ENCODE measurements around the gene RGS5. TPM values are rescaled to one million over a fixed set of nuclear protein-coding genes. Genes with fewer than 3 reads are reported as not detected.

RGS5 gene
- total and polyA plus RNA-seq, 12 donors, result 83.9 to 393 (median 176) TPM

DNA sequence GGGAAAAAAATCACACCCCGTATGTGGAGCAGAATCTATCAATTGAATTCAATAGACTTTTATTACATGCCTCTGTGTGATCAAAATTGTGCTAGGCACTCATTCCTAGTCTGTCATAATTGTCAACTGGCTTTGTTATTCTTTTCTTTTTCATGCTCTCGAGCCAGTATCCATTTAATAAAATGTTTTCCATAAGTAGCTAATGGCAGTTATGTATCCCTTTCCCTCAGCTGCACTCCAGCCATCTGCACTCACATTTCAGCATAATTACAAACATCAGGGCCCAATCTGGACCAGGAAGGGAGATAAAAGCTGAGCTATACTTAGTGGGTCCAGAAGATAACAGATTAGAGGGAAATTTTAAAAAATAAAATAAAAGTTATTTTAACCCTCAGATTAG lies 15.9 kb downstream of the RGS5 start:
- TF ChIP-seq, protein P1, sequence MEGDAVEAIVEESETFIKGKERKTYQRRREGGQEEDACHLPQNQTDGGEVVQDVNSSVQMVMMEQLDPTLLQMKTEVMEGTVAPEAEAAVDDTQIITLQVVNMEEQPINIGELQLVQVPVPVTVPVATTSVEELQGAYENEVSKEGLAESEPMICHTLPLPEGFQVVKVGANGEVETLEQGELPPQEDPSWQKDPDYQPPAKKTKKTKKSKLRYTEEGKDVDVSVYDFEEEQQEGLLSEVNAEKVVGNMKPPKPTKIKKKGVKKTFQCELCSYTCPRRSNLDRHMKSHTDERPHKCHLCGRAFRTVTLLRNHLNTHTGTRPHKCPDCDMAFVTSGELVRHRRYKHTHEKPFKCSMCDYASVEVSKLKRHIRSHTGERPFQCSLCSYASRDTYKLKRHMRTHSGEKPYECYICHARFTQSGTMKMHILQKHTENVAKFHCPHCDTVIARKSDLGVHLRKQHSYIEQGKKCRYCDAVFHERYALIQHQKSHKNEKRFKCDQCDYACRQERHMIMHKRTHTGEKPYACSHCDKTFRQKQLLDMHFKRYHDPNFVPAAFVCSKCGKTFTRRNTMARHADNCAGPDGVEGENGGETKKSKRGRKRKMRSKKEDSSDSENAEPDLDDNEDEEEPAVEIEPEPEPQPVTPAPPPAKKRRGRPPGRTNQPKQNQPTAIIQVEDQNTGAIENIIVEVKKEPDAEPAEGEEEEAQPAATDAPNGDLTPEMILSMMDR (IDR thresholded peaks at IDR 0.05), result no peak
- intact Hi-C loops (cut with DNase I), result loop anchor here in 1 of 10 donors (5.0 kb wide), 1 partner anchor 115 kb away; no protein-coding TSS in a partner anchor
- no peaks in the 10 kb centered on the region for H3K36me3 ChIP-seq
- 76 to 83% methylated on average over 2 of the region's 2 CpGs for WGBS, 2 donors
- no peak overlapping the region for H3K4me3 ChIP-seq
- DNase-seq (no peak), ATAC-seq (no peak)
- peaks cover 0 to 37% (median 3%) of the 10 kb centered on the region in 9 donors for H3K4me1 ChIP-seq
- no peaks in the 10 kb centered on the region for H3K9me3 ChIP-seq
- no peaks in the 10 kb centered on the region for H3K27me3 ChIP-seq
- H3K27ac ChIP-seq, result peak overlapping the region in 4 of 10 donors; percentile 5 to 71 (median 51)

DNA sequence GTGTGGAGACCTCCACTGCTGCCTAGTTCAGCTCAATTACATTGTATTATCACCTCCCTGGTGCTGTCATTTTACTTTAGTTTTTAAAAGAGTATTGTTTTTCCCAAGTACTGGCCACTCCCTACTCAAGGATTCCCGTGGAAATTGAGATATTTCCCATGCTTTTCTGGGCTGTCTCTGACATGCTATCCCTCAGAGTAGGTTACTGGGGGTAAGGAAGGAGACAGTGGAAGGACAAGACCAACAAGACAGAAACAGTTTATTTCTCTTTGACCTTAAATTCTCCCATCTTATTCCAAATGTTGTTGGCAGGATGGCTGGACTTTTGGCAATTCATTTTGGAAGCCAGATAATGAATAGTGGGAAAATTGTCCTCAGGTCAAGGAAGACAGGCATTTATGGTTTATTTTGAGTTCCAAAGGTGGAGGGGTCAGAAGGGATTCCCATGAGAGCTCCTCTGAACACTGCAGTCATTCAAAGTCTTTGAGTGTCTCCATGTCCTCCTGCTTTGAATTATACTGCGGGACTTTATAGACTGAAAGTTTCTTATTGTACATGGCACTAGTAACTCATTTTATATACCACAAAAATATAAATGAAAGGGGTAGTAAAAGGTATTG lies 20.3 kb downstream of the RGS5 start:
- H3K4me3 ChIP-seq, result no peak overlapping the region
- H3K9me3 ChIP-seq, result no peaks in the 10 kb centered on the region
- ATAC-seq (peak in 7 of 8 donors; percentile 53 to 83 (median 68)), DNase-seq (peak in 1 of 2 donors; percentile 55)
- H3K27me3 ChIP-seq, result no peaks in the 10 kb centered on the region
- peaks cover 0 to 22% (median 0%) of the 10 kb centered on the region in 9 donors for H3K4me1 ChIP-seq
- 65 to 78% methylated on average over 2 of the region's 2 CpGs for WGBS, 2 donors
- no peaks in the 10 kb centered on the region for H3K36me3 ChIP-seq
- peak overlapping the region in 5 of 10 donors; percentile 32 to 64 (median 38) for H3K27ac ChIP-seq
- TF ChIP-seq, protein P1 (IDR thresholded peaks at IDR 0.05), result no peak
- intact Hi-C loops (cut with DNase I), result loop anchor here in 1 of 10 donors (5.0 kb wide), 1 partner anchor 120 kb away; no protein-coding TSS in a partner anchor

DNA sequence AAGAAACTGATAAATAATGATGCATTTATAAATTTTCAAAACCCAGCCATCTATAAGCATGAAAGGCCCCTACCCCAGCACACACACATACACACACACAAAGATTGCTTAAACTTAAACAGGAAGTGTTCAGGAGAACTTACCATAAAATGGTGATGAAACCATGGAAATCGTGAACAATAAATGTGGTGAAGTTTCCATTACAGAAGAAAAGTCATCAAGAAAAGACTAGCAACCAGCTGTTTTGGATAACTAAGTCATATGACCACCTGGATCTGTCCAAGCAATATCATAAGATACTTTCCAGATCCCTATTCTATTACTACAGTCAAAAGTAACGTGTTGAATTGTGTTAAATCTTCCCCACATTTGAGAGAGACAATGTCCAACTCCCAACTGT lies 24.1 kb downstream of the RGS5 start:
- Histone ChIP-seq H3K4me1 (peaks cover 0 to 29% (median 5%) of the 10 kb centered on the region in 9 donors), H3K36me3 (no peaks in the 10 kb centered on the region), H3K9me3 (no peaks in the 10 kb centered on the region), H3K27me3 (no peaks in the 10 kb centered on the region), H3K4me3 (no peak overlapping the region), H3K27ac (peak overlapping the region in 4 of 10 donors; percentile 18 to 37 (median 26))
- 58 to 63% methylated on average over 2 of the region's 2 CpGs for WGBS, 2 donors
- ATAC-seq (no peak), DNase-seq (no peak)
- intact Hi-C loops (cut with DNase I), result loop anchor here in 5 of 10 donors (5.0 to 10.0 kb wide), 4 partner anchors 106 to 301 kb away; no protein-coding TSS in a partner anchor
- TF ChIP-seq, protein P1 (IDR thresholded peaks at IDR 0.05), result no peak

DNA sequence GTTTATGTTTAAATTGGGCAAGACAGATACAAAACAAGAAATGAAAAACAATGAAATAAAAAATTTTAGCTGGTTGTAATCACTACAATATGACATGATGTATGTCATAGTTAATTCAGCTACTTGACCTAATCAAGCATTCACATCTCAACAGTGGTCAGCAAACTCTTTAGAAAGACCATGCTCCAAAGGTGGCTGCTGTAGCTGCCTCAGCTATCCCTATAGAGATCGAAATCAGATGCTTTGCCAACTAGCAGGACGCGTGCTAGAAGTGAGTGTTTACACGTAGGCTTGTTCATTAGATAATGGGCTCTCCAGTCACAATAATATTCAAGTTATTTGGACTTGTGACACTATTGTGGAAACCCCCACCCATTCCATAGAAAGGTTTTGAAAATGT lies 25.9 kb downstream of the RGS5 start:
- no peak overlapping the region for H3K4me3 ChIP-seq
- TF ChIP-seq, protein P1 (IDR thresholded peaks at IDR 0.05), result no peak
- WGBS, 2 donors, result 81 to 84% methylated on average over 4 of the region's 4 CpGs
- ATAC-seq (no peak), DNase-seq (no peak)
- no peaks in the 10 kb centered on the region for H3K9me3 ChIP-seq
- H3K27me3 ChIP-seq, result no peaks in the 10 kb centered on the region
- peaks cover 0 to 36% (median 5%) of the 10 kb centered on the region in 9 donors for H3K4me1 ChIP-seq
- H3K36me3 ChIP-seq, result no peaks in the 10 kb centered on the region
- H3K27ac ChIP-seq, result peak overlapping the region in 1 of 10 donors; percentile 3
- intact Hi-C loops (cut with DNase I), result loop anchor here in 5 of 10 donors (5.0 to 10.0 kb wide), 4 partner anchors 104 to 299 kb away; no protein-coding TSS in a partner anchor

All from heart right ventricle (tissue), 16 donors.